ENCODE data around the gene SLC38A10. TPM values are rescaled to one million over a fixed set of nuclear protein-coding genes. Genes with fewer than 3 reads are reported as not detected.

The SLC38A10 gene
- total RNA-seq, 3 donors from 2014 or later (not counting 1 experiment from before 2014, with no cell fraction given): 72.2 to 104 (median 90.5) TPM

- intact Hi-C loops (cut with micrococcal nuclease): no loop called here
- H3K9me3 ChIP-seq (ENCODE audit: control insufficient read depth, insufficient read depth, low read length): no peaks in the 10 kb centered on the region
- Mint-ChIP-seq H3K4me3 (no peak overlapping the region), H3K27ac (no peak overlapping the region), H3K36me3 (no peaks in the 10 kb centered on the region), H3K4me1 (peaks cover 0 to 11% of the 10 kb centered on the region in 2 donors), H3K27me3 (ENCODE audit: low read depth in 2 of 2) (peaks cover 9 to 12% of the 10 kb centered on the region in 2 donors), H3K9me3 (no peaks in the 10 kb centered on the region)
- ATAC-seq (no peak), DNase-seq (no peak)
- no peak for TF ChIP-seq CTCF (IDR thresholded peaks at IDR 0.05)
- peaks cover 2% of the 10 kb centered on the region for H3K27me3 ChIP-seq (ENCODE audit: control insufficient read depth, insufficient read depth, low read length)
- H3K4me1 ChIP-seq (ENCODE audit: control insufficient read depth, insufficient read depth, low read length): peaks cover 30% of the 10 kb centered on the region
- 85% methylated on average over 18 of the region's 18 CpGs for WGBS (ENCODE audit: insufficient coverage)
- H3K4me3 ChIP-seq (ENCODE audit: low read length): no peak overlapping the region
- H3K36me3 ChIP-seq (ENCODE audit: control insufficient read depth, insufficient read depth, low read length): no peaks in the 10 kb centered on the region
- no peak overlapping the region for H3K27ac ChIP-seq (ENCODE audit: low read length)
Observed at GRCh38 chr17:81332118-81332834, 37.2 kb upstream of the SLC38A10 start.

GRCh38 chr17:81331527-81332043 is 36.5 kb upstream of the SLC38A10 start:
- H3K4me3 Mint-ChIP-seq: no peak overlapping the region
- WGBS (ENCODE audit: insufficient coverage): 82% methylated on average over 17 of the region's 17 CpGs
- ATAC-seq: no peak
- Histone ChIP-seq H3K9me3 (ENCODE audit: control insufficient read depth, insufficient read depth, low read length) (no peaks in the 10 kb centered on the region), H3K36me3 (ENCODE audit: control insufficient read depth, insufficient read depth, low read length) (no peaks in the 10 kb centered on the region), H3K4me1 (ENCODE audit: control insufficient read depth, insufficient read depth, low read length) (peaks cover 31% of the 10 kb centered on the region), H3K27ac (ENCODE audit: low read length) (no peak overlapping the region), H3K27me3 (ENCODE audit: control insufficient read depth, insufficient read depth, low read length) (peaks cover 2% of the 10 kb centered on the region), H3K4me3 (ENCODE audit: low read length) (no peak overlapping the region)
- DNase-seq: no peak
- H3K27ac Mint-ChIP-seq: no peak overlapping the region
- H3K36me3 Mint-ChIP-seq: no peaks in the 10 kb centered on the region
- TF ChIP-seq CTCF (IDR thresholded peaks at IDR 0.05): no peak
- peaks cover 0 to 11% of the 10 kb centered on the region in 2 donors for H3K4me1 Mint-ChIP-seq
- intact Hi-C loops (cut with micrococcal nuclease): no loop called here
- H3K27me3 Mint-ChIP-seq (ENCODE audit: low read depth in 2 of 2): peaks cover 12% of the 10 kb centered on the region in 2 donors
- no peaks in the 10 kb centered on the region for H3K9me3 Mint-ChIP-seq

- Mint-ChIP-seq H3K36me3 (no peaks in the 10 kb centered on the region), H3K9me3 (no peaks in the 10 kb centered on the region), H3K27ac (no peak overlapping the region), H3K4me3 (no peak overlapping the region), H3K27me3 (ENCODE audit: low read depth in 2 of 2) (peaks cover 12% of the 10 kb centered on the region in 2 donors), H3K4me1 (peaks cover 0 to 11% of the 10 kb centered on the region in 2 donors)
- H3K36me3 ChIP-seq (ENCODE audit: control insufficient read depth, insufficient read depth, low read length): no peaks in the 10 kb centered on the region
- no peak for ATAC-seq
- H3K9me3 ChIP-seq (ENCODE audit: control insufficient read depth, insufficient read depth, low read length): no peaks in the 10 kb centered on the region
- no peak overlapping the region for H3K4me3 ChIP-seq (ENCODE audit: low read length)
- DNase-seq: no peak
- no peak overlapping the region for H3K27ac ChIP-seq (ENCODE audit: low read length)
- no peak for TF ChIP-seq CTCF (IDR thresholded peaks at IDR 0.05)
- intact Hi-C loops (cut with micrococcal nuclease): no loop called here
- 86% methylated on average over 10 of the region's 10 CpGs for WGBS (ENCODE audit: insufficient coverage)
- H3K4me1 ChIP-seq (ENCODE audit: control insufficient read depth, insufficient read depth, low read length): peaks cover 35% of the 10 kb centered on the region
- H3K27me3 ChIP-seq (ENCODE audit: control insufficient read depth, insufficient read depth, low read length): peaks cover 2% of the 10 kb centered on the region
Observed at GRCh38 chr17:81330884-81331245, 35.8 kb upstream of the SLC38A10 start.

All from natural killer cell (primary cell).